ENCODE data around the gene RASSF8. TPM values are rescaled to one million over a fixed set of nuclear protein-coding genes. Genes with fewer than 3 reads are reported as not detected.

Gene RASSF8
- total and polyA plus RNA-seq, 9 of the 15 experiments (the other 6 are each of a cell fraction or from before 2014, with no cell fraction given): 0.01 to 0.36 (median 0.12) TPM; not detected in 1

- TF ChIP-seq HOMEZ (CRISPR knock-in tag; IDR thresholded peaks at IDR 0.05) (no peak), ZZZ3 (IDR thresholded peaks at IDR 0.05) (no peak)
Observed at GRCh38 chr12:26031827-26032226, 73.3 kb downstream of the RASSF8 start (continued).

- 0% methylated on average over 1 of the region's 1 CpG for WGBS (ENCODE audit: insufficient coverage, low coverage, missing lambda C conversion rate)
- Histone ChIP-seq H3K27ac (ENCODE audit: extremely low read depth, low read depth, low read length) (no peak overlapping the region), H3K4me3 (no peak overlapping the region), H3K9me1 (ENCODE audit: control insufficient read depth, insufficient read depth, low read length) (no peaks in the 10 kb centered on the region), H3K9ac (ENCODE audit: insufficient read depth in 1 of 2, low read depth in 2 of 2, low read length in 2 of 2) (no peak overlapping the region), H3K9me3 (replicated peaks; ENCODE audit: control insufficient read depth, insufficient read depth, low read depth, low read length) (no peaks in the 10 kb centered on the region), H3K4me2 (ENCODE audit: insufficient read depth, low read length) (no peak overlapping the region), H2AFZ (ENCODE audit: low read depth, low read length) (no peak overlapping the region), H3K27me3 (ENCODE audit: control insufficient read depth in 2 of 2, insufficient read depth in 2 of 2, low read length in 2 of 2) (no peaks in the 10 kb centered on the region), H3K36me3 (ENCODE audit: control insufficient read depth, insufficient read depth, low read length) (no peaks in the 10 kb centered on the region), H3K79me2 (ENCODE audit: control insufficient read depth, insufficient read depth, low read length) (no peaks in the 10 kb centered on the region), H4K20me1 (replicated peaks; ENCODE audit: control insufficient read depth, insufficient read depth, low read length) (no peaks in the 10 kb centered on the region), H3K4me1 (replicated peaks in 1 of 2; ENCODE audit: control insufficient read depth in 2 of 2, insufficient read depth in 2 of 2, low read length in 2 of 2) (no peaks in the 10 kb centered on the region)
- FAIRE-seq (no peak), DNase-seq (ENCODE audit: extremely low read depth in 1 of 4, low spot score in 3 of 4) (no peak), ATAC-seq (no peak)
- no TSS peak for BruUV-seq (replicated peaks)
- in situ Hi-C loops (cut with MboI) (no loop called here), intact Hi-C loops (cut with micrococcal nuclease) (no loop called here)
- ChIA-PET POLR2A (no interaction called here), CTCF (ENCODE audit: low intra/inter-chr PET ratio) (interaction anchor here (0.7 kb wide), 1 partner anchor 492 kb away, joined by 3 read pairs; no protein-coding TSS in a partner anchor)
- TF ChIP-seq GTF3C2 (IDR thresholded peaks at IDR 0.05; ENCODE audit: borderline replicate concordance, extremely low read depth, insufficient read length) (no peak), KLF1 (tag; IDR thresholded peaks at IDR 0.05) (no peak), PRMT5 (CRISPR knock-in tag; IDR thresholded peaks at IDR 0.05) (no peak), PCBP2 (IDR thresholded peaks at IDR 0.05; ENCODE audit: low read depth, low read length, poor library complexity, severe bottlenecking) (no peak), GTF2B (IDR thresholded peaks at IDR 0.05; ENCODE audit: extremely low read depth, insufficient read length) (no peak), ZNF23 (CRISPR knock-in tag; IDR thresholded peaks at IDR 0.05) (no peak), MED1 (CRISPR knock-in tag; IDR thresholded peaks at IDR 0.05; ENCODE audit: borderline replicate concordance) (no peak), CTCFL (IDR thresholded peaks at IDR 0.05; ENCODE audit: borderline replicate concordance, insufficient read depth, low read depth, low read length, poor library complexity, severe bottlenecking) (no peak), ELK3 (CRISPR knock-in tag; IDR thresholded peaks at IDR 0.05) (no peak), HNRNPH1 (optimal IDR thresholded peaks at IDR 0.05; ENCODE audit: low read depth, low read length) (no peak)
Observed at GRCh38 chr12:26032290-26032689, 73.8 kb downstream of the RASSF8 start.
